NCI-H2196 treated with DMSO at 0.1 percent for 48 hours (cell line): ENCODE data around the gene MAB21L3.

Experiments
- DNase-seq: peaks from one replicate; lab custom pipeline; 2025; ENCODE audit not compliant: unreplicated experiment; lab: John Stamatoyannopoulos, UW

MAB21L3 gene

DNA sequence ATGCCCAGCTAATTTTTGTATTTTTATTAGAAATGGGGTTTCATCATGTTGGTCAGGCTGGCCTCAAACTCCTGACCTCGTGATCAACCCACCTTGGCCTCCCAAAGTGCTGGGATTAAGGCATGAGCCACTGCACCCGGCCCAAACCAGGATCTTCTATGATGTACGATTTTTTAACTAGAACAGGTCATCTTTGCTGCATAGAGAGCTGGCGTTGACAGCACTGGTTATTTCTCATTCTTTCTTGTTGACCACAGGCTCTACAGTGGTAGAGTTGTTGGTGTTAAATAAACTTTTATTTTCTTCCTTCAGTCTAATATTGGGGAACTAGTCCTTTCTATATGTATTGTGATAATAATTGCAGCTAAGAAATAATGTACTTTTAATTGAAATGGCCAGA lies 3.8 kb upstream of the MAB21L3 start:
- DNase-seq, result no peak

DNA sequence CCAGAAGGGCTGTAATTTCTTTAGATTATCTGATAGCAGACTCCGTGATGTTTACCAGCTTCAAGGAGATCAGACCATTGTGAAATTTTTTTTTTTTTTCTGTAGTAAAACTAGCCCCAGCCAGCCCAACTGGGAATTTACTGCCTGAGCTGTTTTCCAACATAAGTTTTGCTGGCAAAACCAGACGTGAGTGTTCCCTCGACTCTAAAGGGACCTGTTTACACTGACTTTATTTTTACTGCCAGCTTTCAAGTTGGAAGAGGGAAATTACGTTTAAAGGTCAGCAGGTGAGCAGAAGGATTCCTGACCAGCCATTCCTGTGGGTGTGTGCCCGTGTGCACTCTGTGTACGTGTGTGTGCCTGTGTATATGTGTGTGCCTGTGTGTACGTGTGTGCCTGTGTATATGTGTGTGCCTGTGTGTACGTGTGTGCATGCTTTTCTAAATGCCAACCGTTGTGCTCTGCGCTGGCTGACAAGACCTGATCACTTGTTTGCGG lies 374 bp downstream of the MAB21L3 start:
- no peak for DNase-seq

DNA sequence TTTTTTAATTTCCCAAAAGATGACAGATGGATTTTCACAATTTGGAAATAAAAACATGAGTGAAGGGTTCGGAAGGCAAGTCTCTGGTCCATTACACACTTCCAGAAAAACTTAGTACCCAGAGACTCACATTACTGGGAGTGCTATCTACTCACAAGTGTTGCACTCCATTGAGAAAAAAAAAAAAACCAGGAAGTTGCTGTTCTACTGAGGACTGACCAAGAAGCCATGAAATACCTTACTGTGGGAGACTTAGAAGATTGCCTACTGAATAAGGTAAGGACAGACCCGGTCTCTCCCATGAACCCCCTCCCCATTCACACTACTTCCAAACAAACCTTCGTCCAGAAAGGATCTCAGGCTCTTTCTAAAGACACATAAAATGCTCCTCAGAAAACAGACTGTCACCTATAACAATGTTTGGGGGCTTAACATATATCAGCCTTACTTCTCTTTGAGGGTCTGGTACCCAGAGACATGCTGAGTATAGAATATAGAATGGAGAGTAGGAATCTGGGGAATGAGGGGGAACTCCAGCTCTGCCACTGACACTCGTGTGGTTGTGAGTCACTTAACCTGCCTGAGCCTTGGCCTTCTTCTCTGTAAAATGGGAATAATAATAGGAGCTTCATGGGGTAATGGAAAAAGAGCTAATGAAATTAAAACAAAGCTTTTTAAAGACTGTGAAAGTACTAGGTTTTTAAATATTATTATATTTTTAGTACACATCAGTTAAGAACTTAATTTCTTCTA lies 1.4 kb downstream of the MAB21L3 start:
- DNase-seq, result no peak

DNA sequence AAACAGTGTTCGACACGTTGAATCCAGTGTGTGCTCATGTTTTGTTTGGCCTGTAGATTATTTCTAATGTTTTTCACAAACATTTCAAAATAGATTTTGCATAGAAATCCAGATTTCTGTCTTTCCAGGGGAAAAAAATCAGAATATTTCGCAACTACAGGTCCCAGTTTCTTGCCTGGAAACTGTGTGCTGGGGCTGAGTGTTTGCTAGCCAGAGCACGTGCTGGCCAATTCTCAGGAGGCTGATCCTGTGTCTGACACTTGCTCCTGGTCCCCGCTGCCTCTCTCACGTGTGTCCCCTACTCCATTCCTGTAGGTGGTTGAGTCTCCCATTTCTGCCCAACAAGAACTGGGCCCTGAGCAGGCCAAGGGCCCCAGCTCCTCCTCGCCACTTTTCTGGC lies 2.4 kb downstream of the MAB21L3 start:
- no peak for DNase-seq

DNA sequence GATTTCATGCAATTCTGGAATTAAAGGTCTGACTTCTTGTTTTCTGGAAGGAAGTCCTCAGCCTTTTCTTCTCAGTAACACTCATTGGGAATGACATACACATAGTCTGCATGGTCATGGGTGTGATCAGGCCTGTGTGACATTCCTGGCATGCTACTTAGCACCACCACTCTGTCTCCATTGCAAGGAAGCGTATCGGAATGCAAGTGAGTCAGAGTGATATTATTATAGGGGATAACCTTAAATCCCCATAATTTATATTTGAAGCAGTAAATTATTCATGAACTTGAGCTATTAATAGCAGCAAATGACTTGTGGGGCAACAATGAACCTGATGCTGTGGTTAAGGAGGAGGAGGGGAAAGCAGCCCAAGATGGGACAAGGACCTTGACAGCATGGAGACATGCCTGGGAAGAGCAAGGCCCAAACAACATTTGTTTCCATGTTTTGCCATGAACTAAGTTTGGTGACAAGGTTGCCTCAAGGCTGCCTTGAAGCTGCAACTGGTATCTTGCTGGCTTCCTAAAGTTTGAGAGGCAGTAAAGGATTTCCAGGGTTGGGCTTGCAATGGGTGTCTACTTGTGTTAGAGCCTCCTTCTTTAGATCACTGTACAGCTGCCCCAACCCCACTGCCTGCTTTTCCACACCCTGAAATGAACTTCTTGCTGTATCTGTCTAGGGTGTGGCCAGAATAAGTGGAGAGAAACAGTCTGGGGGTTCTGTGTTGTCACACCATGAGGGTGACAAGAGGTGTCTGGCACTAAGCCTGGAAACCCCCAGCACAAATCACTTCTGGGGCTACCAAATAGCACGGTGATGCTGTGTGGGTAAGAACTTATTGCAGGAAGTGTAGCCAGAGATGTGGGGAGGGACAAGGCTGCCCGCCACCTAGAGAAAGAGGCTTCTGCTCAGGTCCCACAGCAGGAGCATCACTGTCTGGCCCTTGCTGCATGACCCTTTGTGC lies 4.6 kb downstream of the MAB21L3 start:
- no peak for DNase-seq

DNA sequence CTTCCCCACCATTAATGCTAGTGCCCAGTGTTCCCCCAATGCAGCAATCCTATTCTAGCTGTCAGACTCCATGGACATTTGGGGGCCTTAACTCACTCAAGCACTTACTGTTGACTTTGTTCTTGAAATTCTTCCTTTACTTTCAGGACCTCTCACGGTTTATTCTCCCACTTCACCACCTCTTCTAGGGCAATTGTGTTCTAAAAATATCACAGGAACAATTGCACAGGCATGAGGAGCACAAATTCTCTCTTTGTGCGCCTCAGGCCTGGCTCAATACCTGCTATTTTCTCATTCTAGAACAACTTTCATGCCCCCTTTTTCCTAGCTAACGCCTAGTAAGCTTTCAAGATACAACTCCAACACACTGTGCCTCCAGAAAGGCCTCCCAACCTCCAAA lies 7.3 kb downstream of the MAB21L3 start:
- DNase-seq, result no peak

DNA sequence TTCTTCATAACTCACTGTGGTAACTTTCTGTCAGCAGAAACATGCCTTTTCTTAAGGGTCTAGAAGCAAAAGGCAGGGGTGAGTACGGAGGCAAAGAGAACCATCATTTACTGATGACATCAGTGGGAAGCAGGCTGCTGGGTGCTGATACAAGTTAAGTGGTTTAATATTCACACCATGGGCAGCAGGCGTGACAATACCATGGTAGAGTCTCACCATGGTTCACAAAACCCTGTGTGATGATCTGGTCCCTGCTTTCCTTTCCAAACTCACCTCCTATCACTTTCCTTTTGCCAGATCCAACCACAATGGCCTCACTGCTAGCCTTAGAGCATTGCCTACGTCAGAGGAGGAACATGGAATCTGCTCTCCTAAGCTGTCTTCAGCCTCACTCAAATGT lies 8.7 kb downstream of the MAB21L3 start:
- DNase-seq, result no peak

DNA sequence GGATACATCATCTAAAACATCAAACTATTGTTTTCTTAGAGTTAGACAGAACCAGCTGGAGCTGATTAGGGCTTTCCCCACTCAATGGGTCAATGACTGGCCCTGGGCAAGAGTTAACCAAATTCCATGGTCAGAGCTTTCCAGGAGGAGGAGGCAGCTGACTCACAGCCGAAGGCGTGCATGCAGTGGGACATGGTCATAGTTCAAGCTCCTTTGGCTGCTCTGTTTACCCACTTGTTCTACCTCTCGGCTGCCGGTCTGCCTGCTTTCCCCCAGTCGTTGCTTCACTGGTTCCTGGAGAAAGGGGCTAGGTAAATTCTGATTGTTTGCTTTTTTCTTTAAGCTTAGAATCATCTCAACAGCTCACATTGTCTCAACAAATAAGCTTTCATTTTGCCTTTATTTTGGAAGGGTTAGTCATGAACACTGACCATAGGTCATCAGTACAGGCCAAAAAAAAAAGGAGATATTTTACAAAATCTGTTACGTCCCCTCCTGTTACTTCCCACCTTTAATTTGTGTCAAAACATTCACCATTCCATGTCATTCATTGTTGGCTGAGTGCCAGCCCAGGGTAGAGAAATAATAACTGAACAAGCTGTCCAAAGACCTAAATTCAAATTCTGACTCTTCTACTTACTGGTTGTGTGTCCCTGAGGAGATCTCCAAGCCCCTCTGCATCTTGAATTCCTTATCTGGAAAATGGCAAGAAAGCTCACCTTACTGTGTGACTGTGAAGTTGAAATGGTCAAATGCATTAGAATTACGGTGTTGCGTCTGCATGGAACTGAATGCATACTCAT lies 12.0 kb downstream of the MAB21L3 start:
- DNase-seq, result no peak

DNA sequence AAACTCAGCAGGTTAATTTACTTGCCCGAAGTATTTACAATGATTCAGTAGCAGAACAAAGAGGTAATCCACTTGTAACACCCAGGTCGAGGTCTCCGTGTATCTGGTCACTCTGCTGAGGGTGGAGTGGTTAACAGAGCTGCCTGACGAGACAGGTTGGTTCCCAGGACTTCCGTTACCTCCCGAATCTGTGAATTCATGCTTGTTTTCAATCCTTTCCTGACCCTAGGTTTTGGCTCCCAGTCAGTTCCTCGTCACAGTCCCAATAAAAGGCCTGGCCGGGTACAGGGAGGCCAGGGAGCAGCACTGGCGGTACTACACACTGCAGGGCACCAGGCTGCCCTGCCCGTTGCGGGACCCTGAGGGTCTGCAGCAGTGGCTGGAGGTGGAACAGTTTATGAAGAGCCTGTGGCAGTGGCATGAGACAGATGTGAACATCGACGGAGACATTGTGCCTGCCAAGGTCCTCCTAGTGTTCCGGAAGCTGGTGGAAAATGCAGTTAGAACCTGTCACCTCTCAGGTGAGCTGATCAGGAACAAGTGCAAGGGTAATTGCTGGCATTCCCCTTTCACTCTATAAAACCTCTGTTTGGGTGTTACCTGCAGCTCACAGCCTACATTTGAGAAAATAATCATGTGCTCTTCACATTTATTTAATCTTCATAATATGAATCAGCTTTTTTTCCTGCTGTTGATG lies 12.8 kb downstream of the MAB21L3 start:
- no peak for DNase-seq

DNA sequence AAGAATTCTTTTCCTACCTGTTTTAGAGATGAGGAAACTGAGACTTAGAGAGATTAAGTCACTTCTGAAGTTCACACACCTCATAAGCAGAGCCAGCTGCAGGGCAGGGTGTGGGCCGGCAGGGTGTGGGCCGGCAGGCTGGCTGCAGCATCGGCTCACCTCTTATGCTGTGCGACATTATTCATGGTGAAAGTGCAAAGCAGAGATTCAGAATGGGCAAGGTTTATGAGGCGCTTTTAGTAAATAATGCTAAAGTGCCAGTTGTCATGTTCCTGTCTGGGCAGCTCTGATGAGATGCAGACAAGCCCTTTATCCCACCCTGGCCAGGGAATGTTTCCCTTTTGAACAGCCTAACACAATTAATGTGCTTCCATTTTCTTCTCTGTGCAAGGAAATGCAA lies 14.6 kb downstream of the MAB21L3 start:
- DNase-seq, result no peak

DNA sequence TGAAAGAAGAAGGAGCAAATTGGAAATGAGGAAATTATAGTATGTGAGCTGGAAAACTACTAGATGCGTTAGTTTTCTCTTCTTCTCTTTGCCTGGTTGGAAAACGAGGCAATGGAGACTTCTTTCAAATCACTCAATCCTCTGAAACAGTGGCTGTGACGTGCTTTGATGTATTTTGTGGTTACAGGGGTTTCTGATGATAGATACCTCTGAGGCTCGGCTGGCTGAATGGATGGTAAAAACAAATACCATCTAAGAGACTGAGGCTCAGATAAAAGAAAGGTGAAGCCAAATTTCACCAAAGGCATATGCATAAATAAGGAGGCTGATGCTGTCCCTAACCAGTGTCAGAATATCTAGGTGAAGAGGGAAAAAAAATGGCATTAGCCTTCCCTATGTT lies 15.1 kb downstream of the MAB21L3 start:
- DNase-seq, result no peak

DNA sequence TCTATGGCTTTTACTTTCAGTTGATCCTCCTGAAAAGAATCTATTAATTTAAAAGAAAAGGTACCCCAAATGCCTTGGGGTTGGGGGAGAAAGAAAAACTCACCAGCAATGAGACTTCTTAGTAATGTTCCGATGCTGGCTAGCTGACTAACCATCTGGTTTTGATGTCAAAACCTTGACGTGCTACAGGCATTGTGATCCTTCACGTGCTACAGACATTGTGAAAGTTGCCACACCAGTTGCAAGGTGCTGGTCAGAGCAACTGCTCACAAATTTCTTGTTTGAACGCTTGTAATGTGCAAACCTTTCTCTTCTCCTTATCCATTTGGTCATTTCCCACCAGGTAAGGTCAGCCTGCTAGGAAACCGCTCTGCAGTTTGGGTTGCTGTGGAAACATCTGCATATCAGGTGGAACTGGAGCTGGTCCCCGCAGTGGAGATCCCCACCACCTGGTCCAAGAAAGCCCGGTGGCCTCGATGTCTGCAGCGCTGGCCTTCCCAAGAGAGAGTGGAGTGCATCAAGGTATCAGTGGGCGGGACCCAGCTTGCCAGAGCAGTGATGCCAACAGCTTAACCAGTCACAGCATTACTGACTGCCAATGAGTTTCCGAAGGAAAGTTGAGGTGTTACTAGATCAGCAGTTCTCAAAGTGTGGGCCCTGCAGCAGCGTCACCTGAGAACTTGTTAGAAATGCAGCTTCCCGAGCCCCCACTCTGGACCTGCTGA lies 16.1 kb downstream of the MAB21L3 start:
- no peak for DNase-seq

DNA sequence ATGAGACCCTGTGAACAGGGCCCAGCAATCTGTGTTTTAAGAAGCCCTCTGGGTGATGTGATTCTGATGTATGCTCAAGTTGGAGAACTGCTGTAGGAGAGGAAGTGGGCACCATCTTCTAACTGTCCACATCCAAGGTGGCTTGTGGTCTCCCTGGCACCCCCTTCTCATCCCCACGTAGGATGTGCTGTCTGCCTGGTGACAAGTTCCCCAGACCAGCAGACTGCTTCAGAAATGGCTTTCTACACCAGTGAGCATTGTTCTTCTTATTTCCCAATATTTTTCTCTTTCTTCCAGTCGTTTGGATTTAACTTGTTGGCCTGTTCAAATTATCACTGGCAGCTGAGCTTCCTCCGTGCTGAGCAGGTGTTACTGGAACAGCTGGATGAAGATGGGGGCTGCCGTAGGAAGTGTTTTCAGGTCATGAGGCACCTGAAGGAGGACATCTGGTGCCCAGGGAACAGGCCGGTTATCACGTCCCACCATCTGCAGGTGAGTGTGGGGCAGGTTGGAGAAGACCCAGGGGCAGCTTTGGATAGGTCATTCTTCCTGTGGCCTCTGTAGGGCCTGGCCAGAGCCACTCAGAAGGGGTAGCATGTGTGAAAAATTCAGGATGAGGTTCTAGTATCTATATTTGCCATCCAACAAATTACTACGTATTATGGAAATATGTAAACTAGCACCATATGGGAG lies 16.8 kb downstream of the MAB21L3 start:
- no peak for DNase-seq

DNA sequence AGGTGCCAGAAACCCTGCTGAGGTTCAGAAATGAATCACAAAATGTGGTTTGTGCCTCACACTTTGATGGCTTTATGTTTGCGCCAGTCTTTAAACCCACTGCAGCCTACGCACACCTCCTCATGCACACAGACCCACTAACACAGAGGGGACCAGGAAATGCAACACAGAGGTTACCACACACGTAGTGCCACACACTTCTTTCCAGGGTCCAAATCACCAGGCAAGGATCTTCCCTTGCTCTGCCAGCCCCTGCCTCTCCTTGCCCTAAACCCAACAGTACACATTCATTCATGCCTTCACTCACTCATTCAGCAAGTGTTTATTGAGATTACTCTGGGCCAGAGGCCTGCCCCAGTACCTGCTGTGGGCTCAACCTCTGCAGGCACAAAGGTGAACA lies 17.5 kb downstream of the MAB21L3 start:
- DNase-seq, result no peak

DNA sequence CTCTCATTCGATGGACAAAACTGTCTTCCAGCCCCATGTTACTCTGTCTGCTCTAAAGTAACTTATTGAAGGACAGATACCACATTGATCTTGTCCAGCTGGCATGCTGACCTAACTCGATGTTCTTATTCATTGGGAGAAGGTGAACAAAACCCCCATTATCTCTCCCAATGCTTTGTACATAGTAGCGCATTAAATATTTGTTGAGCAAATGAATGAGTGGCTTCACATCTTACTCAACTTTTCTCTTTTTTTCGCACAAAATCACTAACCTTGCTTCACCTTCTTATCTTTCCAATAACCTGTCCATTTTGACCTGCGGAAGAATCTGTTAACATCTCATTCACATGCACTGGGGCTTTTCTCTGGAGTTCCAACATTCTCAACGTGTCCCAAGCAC lies 18.3 kb downstream of the MAB21L3 start:
- DNase-seq, result no peak

DNA sequence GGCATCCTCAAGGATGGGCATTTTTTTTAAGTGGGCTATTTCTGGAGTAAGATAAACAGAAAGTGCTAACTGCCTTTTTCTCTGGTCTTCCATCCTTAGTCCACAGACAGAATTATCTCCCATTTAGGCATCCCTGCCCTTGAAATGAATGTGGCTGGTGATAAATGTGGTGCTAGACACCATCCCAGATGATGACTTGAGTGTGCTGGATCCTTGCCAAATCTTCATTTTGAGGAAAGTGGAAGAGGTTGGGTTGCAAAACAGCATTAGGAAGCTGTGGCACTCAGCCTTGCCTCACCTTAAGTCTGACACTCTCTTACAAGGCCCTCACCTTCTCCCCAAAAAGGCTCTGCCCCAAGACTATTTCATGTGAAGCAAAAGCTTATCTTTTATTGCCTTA lies 19.2 kb downstream of the MAB21L3 start:
- no peak for DNase-seq

DNA sequence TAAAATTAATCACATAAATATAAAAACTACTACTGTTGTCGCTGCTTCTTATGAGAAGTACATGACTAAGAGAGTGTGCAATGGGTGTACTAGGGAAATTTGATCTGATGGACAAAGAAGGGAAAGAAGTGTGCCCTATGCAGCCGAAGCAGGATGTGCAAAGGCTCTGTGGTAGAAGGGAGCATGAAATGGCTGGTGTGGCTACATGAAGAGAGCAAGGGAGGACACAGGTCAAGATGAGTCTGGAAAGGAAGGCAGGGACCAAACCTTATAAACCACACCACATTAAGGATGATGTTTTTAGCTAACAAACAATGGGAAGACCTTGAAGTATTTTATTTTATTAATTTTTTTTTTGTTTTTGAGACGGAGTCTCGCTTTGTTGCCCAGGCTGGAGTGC lies 20.0 kb downstream of the MAB21L3 start:
- no peak for DNase-seq

DNA sequence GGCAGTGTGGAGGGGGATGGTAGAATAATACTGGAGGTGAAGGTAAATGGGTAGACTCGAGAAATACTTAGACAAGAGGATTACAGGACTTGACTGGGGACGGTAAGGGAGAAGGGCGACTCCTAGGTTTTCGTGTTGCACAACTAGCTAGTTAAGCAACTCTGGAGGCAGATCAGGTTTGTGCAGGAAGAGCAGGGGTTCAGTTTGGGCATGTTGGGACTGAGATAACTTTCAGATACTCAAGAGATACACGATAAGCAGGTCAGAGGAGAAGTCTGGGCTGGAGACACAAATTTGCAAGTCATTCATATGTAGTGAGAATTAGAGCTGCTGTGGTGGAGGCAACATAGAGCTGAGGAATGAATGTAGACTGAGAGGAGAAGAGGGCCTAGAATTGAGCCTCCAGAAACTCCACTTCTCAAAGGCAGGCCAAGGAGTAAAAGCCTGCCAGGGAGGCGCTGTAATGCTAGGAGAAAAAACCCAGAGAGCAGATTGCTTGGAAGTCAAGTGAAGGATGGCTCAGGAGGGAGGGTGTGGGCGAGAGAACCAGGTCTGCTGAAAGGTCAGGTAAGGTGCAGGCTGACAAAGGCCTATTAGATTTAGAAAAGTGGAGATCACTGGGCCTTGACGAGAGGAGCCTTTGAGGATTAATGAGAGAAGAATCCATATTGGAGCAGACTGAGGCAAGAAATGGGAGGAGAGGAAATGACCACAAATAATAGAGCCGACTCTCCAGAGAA lies 20.8 kb downstream of the MAB21L3 start:
- no peak for DNase-seq
